WI38 (cell line): ENCODE results near the gene SMPD3.

Experiments
- H3K4me3 ChIP-seq: 2 replicates; pipeline ENCODE4 v1.5.1; 2011; ENCODE audit warnings: low read depth, mild to moderate bottlenecking, control low read depth, low read length
- CTCF ChIP-seq: IDR thresholded peaks from 2 replicates; pipeline ENCODE4 v1.5.1; 2012; ENCODE audit warnings: low read depth, mild to moderate bottlenecking, control low read depth, low read length

SMPD3 gene

GRCh38 chr16:68490829-68491575 is 42.7 kb upstream of the SMPD3 start:
- no peak overlapping the region for H3K4me3 ChIP-seq
- TF ChIP-seq CTCF, result no peak

GRCh38 chr16:68490358-68490757 is 42.0 kb upstream of the SMPD3 start:
- no peak overlapping the region for H3K4me3 ChIP-seq
- no peak for TF ChIP-seq CTCF

- H3K4me3 ChIP-seq, result no peak overlapping the region
- no peak for TF ChIP-seq CTCF
Measured at GRCh38 chr16:68488554-68488953, 40.2 kb upstream of the SMPD3 start.

GRCh38 chr16:68487669-68488068 is 39.4 kb upstream of the SMPD3 start:
- TF ChIP-seq CTCF, result no peak
- H3K4me3 ChIP-seq, result no peak overlapping the region

- no peak overlapping the region for H3K4me3 ChIP-seq
- no peak for TF ChIP-seq CTCF
Measured at GRCh38 chr16:68487203-68487514, 38.9 kb upstream of the SMPD3 start.

- H3K4me3 ChIP-seq, result no peak overlapping the region
- TF ChIP-seq CTCF, result no peak
Measured at GRCh38 chr16:68486502-68487202, 38.3 kb upstream of the SMPD3 start.

GRCh38 chr16:68481636-68482035 is 33.3 kb upstream of the SMPD3 start:
- no peak for TF ChIP-seq CTCF
- H3K4me3 ChIP-seq, result no peak overlapping the region
